GM06990 (cell line): ENCODE data around the gene CD226.
A peak's percentile ranks its signal among the peaks of the same experiment; 100 is the strongest.

Experiments used
- DNase-seq: peaks from one replicate; pipeline ENCODE4 v3.0.0-alpha.2; 2011; ENCODE audit not compliant: insufficient read length; ENCODE audit errors: extremely low read depth
- H3K27me3 ChIP-seq: replicated peaks from 2 replicates; pipeline ENCODE4 v1.6.0; 2011; ENCODE audit warnings: low read length; ENCODE audit not compliant: control insufficient read depth, insufficient read depth
- H3K36me3 ChIP-seq: 2 replicates; pipeline ENCODE4 v1.5.1; 2011; ENCODE audit warnings: low read length; ENCODE audit not compliant: control insufficient read depth, insufficient read depth
- H3K4me3 ChIP-seq: replicated peaks from 2 replicates; pipeline ENCODE4 v1.5.1; 2011; ENCODE audit warnings: low read depth, mild to moderate bottlenecking, control low read depth, low read length
- TF ChIP-seq, protein P1 (sequence below): IDR thresholded peaks from 2 replicates; pipeline ENCODE4 v1.5.1; 2011; ENCODE audit warnings: low read length, control low read depth, mild to moderate bottlenecking, inconsistent platforms; ENCODE audit not compliant: insufficient read depth, poor library complexity, severe bottlenecking

CD226 gene

GRCh38 chr18:69898241-69898861 lies 49.3 kb downstream of the CD226 start:
- peaks cover 7% of the 10 kb centered on the region for H3K36me3 ChIP-seq
- DNase-seq, result no peak
- TF ChIP-seq, protein P1, sequence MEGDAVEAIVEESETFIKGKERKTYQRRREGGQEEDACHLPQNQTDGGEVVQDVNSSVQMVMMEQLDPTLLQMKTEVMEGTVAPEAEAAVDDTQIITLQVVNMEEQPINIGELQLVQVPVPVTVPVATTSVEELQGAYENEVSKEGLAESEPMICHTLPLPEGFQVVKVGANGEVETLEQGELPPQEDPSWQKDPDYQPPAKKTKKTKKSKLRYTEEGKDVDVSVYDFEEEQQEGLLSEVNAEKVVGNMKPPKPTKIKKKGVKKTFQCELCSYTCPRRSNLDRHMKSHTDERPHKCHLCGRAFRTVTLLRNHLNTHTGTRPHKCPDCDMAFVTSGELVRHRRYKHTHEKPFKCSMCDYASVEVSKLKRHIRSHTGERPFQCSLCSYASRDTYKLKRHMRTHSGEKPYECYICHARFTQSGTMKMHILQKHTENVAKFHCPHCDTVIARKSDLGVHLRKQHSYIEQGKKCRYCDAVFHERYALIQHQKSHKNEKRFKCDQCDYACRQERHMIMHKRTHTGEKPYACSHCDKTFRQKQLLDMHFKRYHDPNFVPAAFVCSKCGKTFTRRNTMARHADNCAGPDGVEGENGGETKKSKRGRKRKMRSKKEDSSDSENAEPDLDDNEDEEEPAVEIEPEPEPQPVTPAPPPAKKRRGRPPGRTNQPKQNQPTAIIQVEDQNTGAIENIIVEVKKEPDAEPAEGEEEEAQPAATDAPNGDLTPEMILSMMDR, result no peak
- H3K27me3 ChIP-seq, result no peaks in the 10 kb centered on the region
- H3K4me3 ChIP-seq, result no peak overlapping the region

DNA sequence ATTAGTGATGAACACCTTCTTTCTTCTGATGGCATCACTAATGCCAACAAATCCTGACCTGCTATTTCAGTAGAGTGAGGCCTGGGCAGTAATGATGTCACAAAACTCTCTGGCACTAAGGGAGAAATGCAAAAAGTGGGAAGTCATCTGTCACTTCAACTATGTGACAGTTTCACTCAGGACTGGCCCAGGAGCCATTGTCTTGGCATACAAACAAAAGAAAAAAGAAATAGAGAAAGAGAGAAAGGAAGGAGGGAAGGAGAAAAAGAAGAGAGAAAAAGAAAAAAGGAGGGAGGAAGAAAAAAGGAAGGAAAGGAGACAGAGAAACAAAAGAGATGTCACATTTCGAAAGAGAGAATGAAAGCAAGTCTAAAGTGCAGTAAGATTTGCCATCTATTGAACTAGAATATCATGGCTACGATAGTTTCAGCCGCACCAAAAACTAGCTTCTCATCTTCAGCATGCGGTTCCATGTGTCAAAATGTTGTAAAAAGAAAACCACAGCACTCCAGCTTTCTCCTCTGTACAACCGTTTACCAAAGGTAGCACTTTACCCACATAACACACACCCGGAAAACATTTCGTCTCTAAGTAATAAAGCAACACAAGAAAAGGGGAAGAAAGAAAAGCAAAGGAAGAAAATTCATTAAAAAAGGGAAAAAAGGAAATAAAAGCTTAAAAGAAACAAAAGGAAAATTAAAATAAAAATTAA lies 50.1 kb downstream of the CD226 start:
- H3K36me3 ChIP-seq, result peaks cover 3% of the 10 kb centered on the region
- H3K27me3 ChIP-seq, result no peaks in the 10 kb centered on the region
- TF ChIP-seq, protein P1, result no peak
- no peak overlapping the region for H3K4me3 ChIP-seq
- DNase-seq, result peak; percentile 32

DNA sequence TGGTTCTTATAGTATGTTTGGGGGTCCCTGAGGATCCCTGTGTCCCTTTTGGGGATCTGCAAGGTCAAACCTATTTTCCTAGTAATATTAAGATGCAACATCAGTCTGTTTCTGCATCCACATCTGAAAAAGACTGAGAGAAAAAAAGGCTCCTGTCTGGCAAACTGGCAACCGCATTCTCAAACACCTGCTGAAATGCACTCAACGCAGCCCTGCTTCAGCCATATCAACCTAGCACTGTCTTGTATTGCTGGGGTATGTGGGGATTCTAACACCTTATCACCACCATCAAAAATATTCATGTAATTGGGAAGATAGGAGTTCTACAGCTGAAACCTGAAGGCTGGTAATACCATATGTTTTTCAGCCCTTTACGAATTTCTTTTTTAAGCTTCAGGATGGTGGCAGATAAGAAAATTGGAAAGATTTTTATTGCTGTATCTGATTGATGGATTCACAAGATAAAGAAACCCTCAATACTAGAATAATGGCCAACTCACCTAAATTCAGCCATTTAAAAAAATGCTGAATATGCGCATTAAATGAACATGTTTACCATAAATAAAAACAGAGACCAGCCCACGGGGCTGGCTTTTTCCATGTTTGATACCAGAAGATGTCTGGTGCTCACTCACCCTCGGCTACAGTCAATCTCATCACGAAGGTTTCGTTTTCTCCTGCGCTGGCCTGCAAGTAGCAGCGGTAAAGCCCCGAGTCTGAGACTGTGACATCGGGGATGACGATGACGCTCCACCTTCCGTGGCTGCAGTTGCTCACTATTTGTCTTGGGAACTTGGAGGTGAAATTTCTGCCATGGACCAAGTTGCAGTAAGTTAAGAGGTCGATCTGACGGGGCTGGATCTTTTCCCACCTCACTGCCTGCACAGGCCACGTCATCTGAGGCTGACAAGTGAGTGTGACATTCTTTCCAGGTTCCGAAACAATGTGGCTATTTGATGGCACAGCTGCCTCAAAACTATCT lies 52.3 kb downstream of the CD226 start:
- TF ChIP-seq, protein P1, result no peak
- H3K36me3 ChIP-seq, result peaks cover 3% of the 10 kb centered on the region
- no peaks in the 10 kb centered on the region for H3K27me3 ChIP-seq
- no peak overlapping the region for H3K4me3 ChIP-seq
- DNase-seq, result no peak

DNA sequence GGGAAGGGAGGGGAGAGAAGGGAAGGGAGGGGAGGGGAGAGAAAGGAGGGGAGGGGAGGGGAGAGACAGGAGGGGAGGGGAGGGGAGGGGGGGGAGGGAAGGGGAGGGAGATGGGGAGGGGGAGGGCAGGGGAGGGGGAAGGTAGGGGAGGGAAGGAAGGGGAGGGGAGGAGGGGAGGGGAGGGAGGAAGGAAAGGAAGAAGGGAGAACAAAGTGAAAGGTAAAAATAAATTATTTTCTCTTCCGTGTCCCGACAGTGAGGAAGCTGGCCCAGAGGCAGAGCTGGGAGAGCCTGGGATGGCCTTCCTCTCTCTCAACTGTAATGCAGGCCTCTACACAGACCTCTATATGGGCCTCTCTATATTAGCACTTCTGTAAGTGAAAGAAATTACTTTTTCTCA lies 53.2 kb downstream of the CD226 start:
- no peak for DNase-seq
- Histone ChIP-seq H3K4me3 (no peak overlapping the region), H3K27me3 (no peaks in the 10 kb centered on the region), H3K36me3 (peaks cover 3% of the 10 kb centered on the region)
- TF ChIP-seq, protein P1, result no peak

DNA sequence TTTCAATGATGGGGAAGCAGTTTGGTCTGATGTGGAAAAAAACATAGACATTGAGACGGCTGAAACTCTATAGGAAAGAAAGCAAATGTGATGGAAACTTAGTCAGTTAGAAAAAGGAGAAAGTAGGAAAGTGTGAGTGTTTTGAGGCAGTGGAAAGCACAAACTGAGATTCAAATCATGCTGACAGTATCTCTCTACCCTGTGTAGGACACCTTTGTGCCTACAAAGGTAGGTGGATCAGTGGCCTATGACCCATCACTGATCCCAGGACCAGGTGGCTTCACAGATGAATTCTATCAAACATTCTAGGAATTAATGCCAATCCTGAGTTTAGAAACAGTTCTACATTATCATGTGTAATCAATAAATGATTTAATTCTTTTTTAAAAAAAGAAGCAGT lies 57.1 kb downstream of the CD226 start:
- TF ChIP-seq, protein P1, result no peak
- Histone ChIP-seq H3K27me3 (no peaks in the 10 kb centered on the region), H3K4me3 (no peak overlapping the region), H3K36me3 (peaks cover under 1% of the 10 kb centered on the region)
- DNase-seq, result no peak
